Measurements from ENCODE around the gene MYO16. TPM values are rescaled to one million over a fixed set of nuclear protein-coding genes. Genes with fewer than 3 reads are reported as not detected.

MYO16 gene
- polyA plus RNA-seq, result not detected

GRCh38 chr13:108629181-108629752, at the start of gene MYO16:
Gene MYO16, plus strand, starts transcription at chr13:108629611. Its CDS starts 234 bp downstream, at chr13:108629845.
- no peak within 1 kb of the TSS for H3K4me3 Mint-ChIP-seq
- no peak for DNase-seq
- no peaks in the 10 kb centered on the region for H3K4me1 Mint-ChIP-seq
- H3K27ac Mint-ChIP-seq, result no peak within 1 kb of the TSS
- H3K27me3 Mint-ChIP-seq (ENCODE audit: low read depth in 3 of 3), result no peaks in the 10 kb centered on the region
- H3K36me3 Mint-ChIP-seq, result no peaks in the 10 kb centered on the region
- peaks cover 0 to 19% (median 9%) of the 10 kb centered on the region in 6 donors for H3K9me3 Mint-ChIP-seq

GRCh38 chr13:108586826-108587225, 42.6 kb upstream of the MYO16 start:
- peaks cover 2 to 29% (median 6%) of the 10 kb centered on the region in 6 donors for H3K9me3 Mint-ChIP-seq
- DNase-seq, result no peak
- no peak overlapping the region for H3K27ac Mint-ChIP-seq
- no peaks in the 10 kb centered on the region for H3K4me1 Mint-ChIP-seq
- H3K36me3 Mint-ChIP-seq, result no peaks in the 10 kb centered on the region
- H3K4me3 Mint-ChIP-seq, result no peak overlapping the region
- H3K27me3 Mint-ChIP-seq (ENCODE audit: low read depth in 3 of 3), result peaks cover 0 to 9% (median 0%) of the 10 kb centered on the region in 3 donors

GRCh38 chr13:108588516-108588915, 40.9 kb upstream of the MYO16 start:
- no peak overlapping the region for H3K27ac Mint-ChIP-seq
- H3K4me1 Mint-ChIP-seq, result no peaks in the 10 kb centered on the region
- H3K4me3 Mint-ChIP-seq, result no peak overlapping the region
- no peaks in the 10 kb centered on the region for H3K36me3 Mint-ChIP-seq
- no peak for DNase-seq
- H3K27me3 Mint-ChIP-seq (ENCODE audit: low read depth in 3 of 3), result peaks cover 0 to 9% (median 0%) of the 10 kb centered on the region in 3 donors
- H3K9me3 Mint-ChIP-seq, result peaks cover 2 to 23% (median 4%) of the 10 kb centered on the region in 6 donors

GRCh38 chr13:108594153-108594552, 35.3 kb upstream of the MYO16 start:
- Mint-ChIP-seq H3K4me1 (no peaks in the 10 kb centered on the region), H3K36me3 (no peaks in the 10 kb centered on the region), H3K27ac (no peak overlapping the region), H3K9me3 (peaks cover 0 to 5% (median 3%) of the 10 kb centered on the region in 6 donors), H3K4me3 (no peak overlapping the region), H3K27me3 (ENCODE audit: low read depth in 3 of 3) (peaks cover 0 to 5% (median 0%) of the 10 kb centered on the region in 3 donors)
- no peak for DNase-seq

- Mint-ChIP-seq H3K4me3 (no peak overlapping the region), H3K27me3 (ENCODE audit: low read depth in 3 of 3) (peaks cover 0 to 1% (median 0%) of the 10 kb centered on the region in 3 donors), H3K36me3 (no peaks in the 10 kb centered on the region), H3K4me1 (no peaks in the 10 kb centered on the region), H3K9me3 (peaks cover 0 to 12% (median 5%) of the 10 kb centered on the region in 6 donors), H3K27ac (no peak overlapping the region)
- no peak for DNase-seq
Observed at GRCh38 chr13:108595436-108596274, 33.8 kb upstream of the MYO16 start.

- no peaks in the 10 kb centered on the region for H3K4me1 Mint-ChIP-seq
- DNase-seq, result no peak
- H3K27ac Mint-ChIP-seq, result no peak overlapping the region
- H3K9me3 Mint-ChIP-seq, result peaks cover 0 to 18% (median 9%) of the 10 kb centered on the region in 6 donors
- H3K4me3 Mint-ChIP-seq, result no peak overlapping the region
- peaks cover 0 to 1% (median 0%) of the 10 kb centered on the region in 3 donors for H3K27me3 Mint-ChIP-seq (ENCODE audit: low read depth in 3 of 3)
- no peaks in the 10 kb centered on the region for H3K36me3 Mint-ChIP-seq
Observed at GRCh38 chr13:108597943-108598342, 31.5 kb upstream of the MYO16 start.

GRCh38 chr13:108606424-108606823, 23.0 kb upstream of the MYO16 start:
- peaks cover 3 to 36% (median 9%) of the 10 kb centered on the region in 6 donors for H3K9me3 Mint-ChIP-seq
- H3K27ac Mint-ChIP-seq, result no peak overlapping the region
- peaks cover 0 to 3% (median 1%) of the 10 kb centered on the region in 3 donors for H3K27me3 Mint-ChIP-seq (ENCODE audit: low read depth in 3 of 3)
- H3K4me1 Mint-ChIP-seq, result no peaks in the 10 kb centered on the region
- no peak overlapping the region for H3K4me3 Mint-ChIP-seq
- no peak for DNase-seq
- H3K36me3 Mint-ChIP-seq, result no peaks in the 10 kb centered on the region

GRCh38 chr13:108609353-108609752, 20.1 kb upstream of the MYO16 start:
- Mint-ChIP-seq H3K4me1 (no peaks in the 10 kb centered on the region), H3K27me3 (ENCODE audit: low read depth in 3 of 3) (peaks cover 0 to 3% (median 0%) of the 10 kb centered on the region in 3 donors), H3K27ac (no peak overlapping the region), H3K9me3 (peaks cover 4 to 35% (median 6%) of the 10 kb centered on the region in 6 donors), H3K36me3 (no peaks in the 10 kb centered on the region), H3K4me3 (no peak overlapping the region)
- DNase-seq, result no peak

GRCh38 chr13:108610507-108610906, 18.9 kb upstream of the MYO16 start:
- H3K9me3 Mint-ChIP-seq, result peaks cover 4 to 34% (median 6%) of the 10 kb centered on the region in 6 donors
- no peaks in the 10 kb centered on the region for H3K4me1 Mint-ChIP-seq
- peaks cover 0 to 3% (median 0%) of the 10 kb centered on the region in 3 donors for H3K27me3 Mint-ChIP-seq (ENCODE audit: low read depth in 3 of 3)
- no peak overlapping the region for H3K4me3 Mint-ChIP-seq
- no peaks in the 10 kb centered on the region for H3K36me3 Mint-ChIP-seq
- H3K27ac Mint-ChIP-seq, result no peak overlapping the region
- no peak for DNase-seq

- Mint-ChIP-seq H3K4me1 (no peaks in the 10 kb centered on the region), H3K4me3 (no peak overlapping the region), H3K27ac (no peak overlapping the region), H3K36me3 (no peaks in the 10 kb centered on the region), H3K9me3 (peaks cover 0 to 10% (median 4%) of the 10 kb centered on the region in 6 donors), H3K27me3 (ENCODE audit: low read depth in 3 of 3) (peaks cover 0 to 3% (median 0%) of the 10 kb centered on the region in 3 donors)
- DNase-seq, result no peak
Observed at GRCh38 chr13:108615241-108615640, 14.2 kb upstream of the MYO16 start.

- no peak overlapping the region for H3K27ac Mint-ChIP-seq
- H3K27me3 Mint-ChIP-seq (ENCODE audit: low read depth in 3 of 3), result peaks cover 0 to 3% (median 3%) of the 10 kb centered on the region in 3 donors
- H3K4me3 Mint-ChIP-seq, result no peak overlapping the region
- H3K4me1 Mint-ChIP-seq, result no peaks in the 10 kb centered on the region
- no peaks in the 10 kb centered on the region for H3K36me3 Mint-ChIP-seq
- no peak for DNase-seq
- H3K9me3 Mint-ChIP-seq, result peaks cover 0 to 12% (median 6%) of the 10 kb centered on the region in 6 donors
Observed at GRCh38 chr13:108618233-108618632, 11.2 kb upstream of the MYO16 start.

GRCh38 chr13:108621462-108621861, 7.9 kb upstream of the MYO16 start:
- H3K4me3 Mint-ChIP-seq, result no peak overlapping the region
- no peak overlapping the region for H3K27ac Mint-ChIP-seq
- no peaks in the 10 kb centered on the region for H3K36me3 Mint-ChIP-seq
- no peak for DNase-seq
- H3K9me3 Mint-ChIP-seq, result peaks cover 0 to 12% (median 5%) of the 10 kb centered on the region in 6 donors
- H3K4me1 Mint-ChIP-seq, result no peaks in the 10 kb centered on the region
- H3K27me3 Mint-ChIP-seq (ENCODE audit: low read depth in 3 of 3), result peaks cover 0 to 3% (median 3%) of the 10 kb centered on the region in 3 donors

GRCh38 chr13:108624108-108624507, 5.3 kb upstream of the MYO16 start:
- Mint-ChIP-seq H3K9me3 (peaks cover 0 to 24% (median 6%) of the 10 kb centered on the region in 6 donors), H3K36me3 (no peaks in the 10 kb centered on the region), H3K27me3 (ENCODE audit: low read depth in 3 of 3) (peaks cover 0 to 3% (median 0%) of the 10 kb centered on the region in 3 donors), H3K4me3 (no peak overlapping the region), H3K27ac (no peak overlapping the region), H3K4me1 (no peaks in the 10 kb centered on the region)
- no peak for DNase-seq

- peaks cover 0 to 24% (median 6%) of the 10 kb centered on the region in 6 donors for H3K9me3 Mint-ChIP-seq
- H3K36me3 Mint-ChIP-seq, result no peaks in the 10 kb centered on the region
- H3K4me1 Mint-ChIP-seq, result no peaks in the 10 kb centered on the region
- DNase-seq, result no peak
- no peak overlapping the region for H3K4me3 Mint-ChIP-seq
- no peak overlapping the region for H3K27ac Mint-ChIP-seq
- H3K27me3 Mint-ChIP-seq (ENCODE audit: low read depth in 3 of 3), result peaks cover 0 to 3% (median 0%) of the 10 kb centered on the region in 3 donors
Observed at GRCh38 chr13:108624979-108625378, 4.4 kb upstream of the MYO16 start.
